ENCODE data around the gene PLRG1. TPM values are rescaled to one million over a fixed set of nuclear protein-coding genes. Genes with fewer than 3 reads are reported as not detected.

Gene PLRG1
- polyA plus RNA-seq, 1 donor from 2014 or later = 133 TPM

- Histone ChIP-seq H3K27me3 (ENCODE audit: insufficient read depth, low read depth, low read length) (no peaks in the 10 kb centered on the region), H3K4me3 (ENCODE audit: low read length) (no peak overlapping the region), H3F3A (ENCODE audit: insufficient read depth, low read length, poor library complexity, severe bottlenecking) (no peaks in the 10 kb centered on the region), H3K9me3 (ENCODE audit: low read length) (no peaks in the 10 kb centered on the region), H3K79me2 (replicated peaks; ENCODE audit: insufficient read depth, low read length) (no peaks in the 10 kb centered on the region), H3K9me2 (ENCODE audit: insufficient read depth, low read length) (no peaks in the 10 kb centered on the region), H2AFZ (ENCODE audit: low read depth, low read length) (no peak overlapping the region), H3K9ac (ENCODE audit: low read length) (no peak overlapping the region), H3K36me3 (ENCODE audit: insufficient read depth, low read length) (no peaks in the 10 kb centered on the region), H3K4me2 (ENCODE audit: low read length) (no peak overlapping the region), H3K27ac (ENCODE audit: low read length) (no peak overlapping the region), H4K20me1 (ENCODE audit: insufficient read depth) (no peaks in the 10 kb centered on the region)
- no peak for TF ChIP-seq SMC3 (conservative IDR thresholded peaks at IDR 0.05; ENCODE audit: poor library complexity)
- TF ChIP-seq TAF1 (IDR thresholded peaks at IDR 0.05; ENCODE audit: low read depth) = no peak
- TF ChIP-seq POLR2AphosphoS5 (IDR thresholded peaks at IDR 0.05) = no peak
- TF ChIP-seq EZH2 (IDR thresholded peaks at IDR 0.05; ENCODE audit: borderline replicate concordance, insufficient read depth, low read length, poor library complexity, severe bottlenecking) = no peak
These were observed 38.0 kb upstream of the PLRG1 start for GRCh38 chr4:154588198-154588597.

DNA sequence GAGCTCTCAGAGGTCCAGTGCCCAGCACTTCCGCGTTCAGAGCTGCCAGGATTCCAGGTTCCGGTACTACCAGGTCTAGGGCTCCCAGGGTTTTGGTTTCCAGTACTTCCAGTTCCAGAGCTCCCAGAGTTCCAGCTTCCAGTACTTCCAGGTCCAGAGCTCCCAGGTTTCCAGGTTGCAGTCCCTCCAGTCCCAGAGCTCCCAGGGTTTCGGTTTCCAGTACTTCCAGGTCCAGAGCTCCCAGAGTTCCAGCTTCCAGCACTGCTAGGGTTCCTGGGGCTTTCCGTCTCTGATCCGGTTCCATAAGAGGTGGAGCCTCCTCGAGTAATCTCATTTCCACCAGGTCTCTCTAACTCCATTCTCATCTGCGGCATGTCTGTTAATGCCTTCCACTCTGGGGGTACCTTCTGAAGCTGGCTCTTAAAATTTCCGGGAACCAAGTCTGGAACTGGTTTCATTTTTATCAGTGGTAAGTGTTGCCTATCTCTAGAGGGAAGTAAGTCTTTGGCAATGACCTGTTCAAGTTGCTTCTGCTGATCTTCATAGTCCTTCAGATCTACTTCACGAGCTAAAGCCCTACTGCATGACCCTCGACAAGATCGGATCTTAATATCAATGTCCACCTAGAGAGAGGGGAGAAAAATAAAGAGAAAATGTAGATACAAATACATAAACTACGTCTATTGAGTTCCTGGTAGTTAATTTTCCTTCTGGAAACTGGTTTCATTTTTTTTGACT, 36.3 kb upstream of the PLRG1 start:
- H3K9ac ChIP-seq (ENCODE audit: low read length) = no peak overlapping the region
- no peak overlapping the region for H3K4me2 ChIP-seq (ENCODE audit: low read length)
- no peaks in the 10 kb centered on the region for H3F3A ChIP-seq (ENCODE audit: insufficient read depth, low read length, poor library complexity, severe bottlenecking)
- no peak overlapping the region for H3K4me3 ChIP-seq (ENCODE audit: low read length)
- TF ChIP-seq MXI1 (conservative IDR thresholded peaks at IDR 0.05; ENCODE audit: poor library complexity, severe bottlenecking) = no peak
- no peak for TF ChIP-seq TAF1 (IDR thresholded peaks at IDR 0.05; ENCODE audit: low read depth)
- TF ChIP-seq, protein P1, sequence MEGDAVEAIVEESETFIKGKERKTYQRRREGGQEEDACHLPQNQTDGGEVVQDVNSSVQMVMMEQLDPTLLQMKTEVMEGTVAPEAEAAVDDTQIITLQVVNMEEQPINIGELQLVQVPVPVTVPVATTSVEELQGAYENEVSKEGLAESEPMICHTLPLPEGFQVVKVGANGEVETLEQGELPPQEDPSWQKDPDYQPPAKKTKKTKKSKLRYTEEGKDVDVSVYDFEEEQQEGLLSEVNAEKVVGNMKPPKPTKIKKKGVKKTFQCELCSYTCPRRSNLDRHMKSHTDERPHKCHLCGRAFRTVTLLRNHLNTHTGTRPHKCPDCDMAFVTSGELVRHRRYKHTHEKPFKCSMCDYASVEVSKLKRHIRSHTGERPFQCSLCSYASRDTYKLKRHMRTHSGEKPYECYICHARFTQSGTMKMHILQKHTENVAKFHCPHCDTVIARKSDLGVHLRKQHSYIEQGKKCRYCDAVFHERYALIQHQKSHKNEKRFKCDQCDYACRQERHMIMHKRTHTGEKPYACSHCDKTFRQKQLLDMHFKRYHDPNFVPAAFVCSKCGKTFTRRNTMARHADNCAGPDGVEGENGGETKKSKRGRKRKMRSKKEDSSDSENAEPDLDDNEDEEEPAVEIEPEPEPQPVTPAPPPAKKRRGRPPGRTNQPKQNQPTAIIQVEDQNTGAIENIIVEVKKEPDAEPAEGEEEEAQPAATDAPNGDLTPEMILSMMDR (IDR thresholded peaks at IDR 0.05; ENCODE audit: poor library complexity, severe bottlenecking) = no peak
- no peak for TF ChIP-seq REST (IDR thresholded peaks at IDR 0.05; ENCODE audit: borderline replicate concordance)
- no peak for TF ChIP-seq RAD21 (conservative IDR thresholded peaks at IDR 0.05)
- TF ChIP-seq SMC3 (conservative IDR thresholded peaks at IDR 0.05; ENCODE audit: poor library complexity) = no peak
- no peak for TF ChIP-seq EZH2 (IDR thresholded peaks at IDR 0.05; ENCODE audit: borderline replicate concordance, insufficient read depth, low read length, poor library complexity, severe bottlenecking)
- TF ChIP-seq POLR2AphosphoS5 (IDR thresholded peaks at IDR 0.05) = no peak
- TF ChIP-seq EP300 (conservative IDR thresholded peaks at IDR 0.05; ENCODE audit: poor library complexity, severe bottlenecking) = no peak
- H3K9me3 ChIP-seq (ENCODE audit: low read length) = no peaks in the 10 kb centered on the region
- H3K79me2 ChIP-seq (replicated peaks; ENCODE audit: insufficient read depth, low read length) = no peaks in the 10 kb centered on the region
- H3K27me3 ChIP-seq (ENCODE audit: insufficient read depth, low read depth, low read length) = no peaks in the 10 kb centered on the region
- no peak overlapping the region for H2AFZ ChIP-seq (ENCODE audit: low read depth, low read length)
- H3K36me3 ChIP-seq (ENCODE audit: insufficient read depth, low read length) = no peaks in the 10 kb centered on the region
- H4K20me1 ChIP-seq (ENCODE audit: insufficient read depth) = no peaks in the 10 kb centered on the region
- H3K27ac ChIP-seq (ENCODE audit: low read length) = no peak overlapping the region
- no peaks in the 10 kb centered on the region for H3K9me2 ChIP-seq (ENCODE audit: insufficient read depth, low read length)

Measured in neural cell (in vitro differentiated cells).